GM12878 (cell line): Measurements from ENCODE around the gene UNC45A. TPM values are rescaled to one million over a fixed set of nuclear protein-coding genes. Genes with fewer than 3 reads are reported as not detected.

Experiments used
- ATAC-seq: fragments of 200-7000 bp; cut with Tn5 transposase; 3 replicates; pipeline ENCODE4 v1.9.1; 2020; ENCODE audit warnings: mild to moderate bottlenecking, moderate library complexity
- BruUV-seq: library from RNA; stranded (reverse); fragments of 400-500 nt; replicated peaks from 2 replicates; lab custom pipeline; 2021; lab: Mats Ljungman, UMichigan
- CTCF ChIA-PET: fragments of 300-600 bp; sonication (Branson Sonifier 250); formaldehyde crosslinking; extraction: SDS; loops from one replicate; lab custom pipeline; 2021; ENCODE audit warnings: inconsistent platforms; lab: Yijun Ruan, JAX
- POLR2A ChIA-PET: fragments of 350-600 bp; formaldehyde crosslinking; extraction: SDS; loops from one replicate; lab custom pipeline; 2021; ENCODE audit warnings: inconsistent platforms; lab: Charles Lee
- RAD21 ChIA-PET: fragments of 300-600 bp; sonication (Branson Sonifier 250); formaldehyde crosslinking; loops from one replicate; lab custom pipeline; 2023; ENCODE audit warnings: antibody characterized with exemption; ENCODE audit not compliant: unreplicated experiment; lab: Charles Lee
- SMC1A ChIA-PET: fragments of 300-600 bp; sonication (Branson Sonifier 250); formaldehyde crosslinking; loops from one replicate; lab custom pipeline; 2023; ENCODE audit not compliant: unreplicated experiment, uncharacterized antibody; lab: Charles Lee
- DNase-seq: peaks from one replicate; pipeline ENCODE4 v3.0.0-alpha.2; 2011; ENCODE audit warnings: low read depth, low spot score
- FAIRE-seq: peaks from 3 replicates; lab custom pipeline; 2011; peaks lifted over from hg19 to GRCh38; lab: Jason Lieb, UNC
- H2AFZ ChIP-seq: 2 replicates; pipeline ENCODE4 v1.6.0; 2011; ENCODE audit warnings: low read depth, low read length, control low read depth; ENCODE audit not compliant: control insufficient read depth
- H3K27ac ChIP-seq: 2 replicates; pipeline ENCODE4 v1.5.1; 2011; ENCODE audit warnings: control low read depth; ENCODE audit not compliant: control insufficient read depth, insufficient read depth
- H3K27me3 ChIP-seq, 2 experiments: replicated peaks in 1 of 2; 2 replicates each; pipeline versions ENCODE4 v1.6.0 to v1.6.1; 2011; ENCODE audit warnings: low read length in 1 of 2; ENCODE audit not compliant: control insufficient read depth in 2 of 2, insufficient read depth in 2 of 2
- H3K36me3 ChIP-seq, 2 experiments: 2 replicates each; pipeline ENCODE4 v1.5.1; 2011; ENCODE audit warnings: low read length in 1 of 2; ENCODE audit not compliant: control insufficient read depth in 2 of 2, insufficient read depth in 2 of 2
- H3K4me1 ChIP-seq: 2 replicates; pipeline ENCODE4 v1.6.1; 2011; ENCODE audit warnings: mild to moderate bottlenecking, low read length, moderate library complexity, mixed read lengths; ENCODE audit not compliant: control insufficient read depth, insufficient read depth
- H3K4me2 ChIP-seq: 2 replicates; pipeline ENCODE4 v1.6.0; 2011; ENCODE audit warnings: control low read depth; ENCODE audit not compliant: control insufficient read depth, insufficient read depth
- H3K4me3 ChIP-seq: fragments of 200-600 bp; sonication (generic); 2 replicates; pipeline ENCODE4 v1.5.1; 2016
- H3K79me2 ChIP-seq: 2 replicates; pipeline ENCODE4 v1.6.0; 2011; ENCODE audit warnings: low read length; ENCODE audit not compliant: control insufficient read depth, insufficient read depth
- H3K9ac ChIP-seq: 2 replicates; pipeline ENCODE4 v1.8.0; 2011; ENCODE audit warnings: low read length, control low read depth, mixed read lengths; ENCODE audit not compliant: control insufficient read depth, insufficient read depth
- H3K9me3 ChIP-seq: replicated peaks from 3 replicates; pipeline ENCODE4 v1.5.1; 2011; ENCODE audit warnings: mild to moderate bottlenecking, low read length; ENCODE audit not compliant: control insufficient read depth, insufficient read depth
- H4K20me1 ChIP-seq: 2 replicates; pipeline ENCODE4 v1.6.0; 2011; ENCODE audit not compliant: control insufficient read depth, insufficient read depth
- CBX3 ChIP-seq: fragments of 200-600 bp; sonication (generic); IDR thresholded peaks from 2 replicates; pipeline ENCODE4 v1.6.1; 2016; ENCODE audit warnings: low read depth, borderline replicate concordance
- CTCF ChIP-seq, 3 experiments: IDR thresholded peaks in 2 of 3; conservative IDR thresholded peaks in 1 of 3; 2 replicates each; pipeline ENCODE4 v1.5.1; 2011; ENCODE audit warnings: low read depth in 3 of 3, low read length in 3 of 3, mild to moderate bottlenecking in 3 of 3, control low read depth in 2 of 3, moderate library complexity in 2 of 3, inconsistent platforms in 1 of 3, mixed read lengths in 1 of 3; ENCODE audit not compliant: control insufficient read depth in 2 of 3, insufficient read depth in 1 of 3; ENCODE audit errors: extremely low read depth in 1 of 3
- GABPA ChIP-seq: IDR thresholded peaks from 2 replicates; pipeline ENCODE4 v1.6.1; 2014; ENCODE audit warnings: antibody characterized with exemption, low read depth, mild to moderate bottlenecking, inconsistent platforms
- IKZF1 ChIP-seq: fragments of 450-650 bp; conservative IDR thresholded peaks from 2 replicates; pipeline ENCODE4 v1.6.1; 2017; ENCODE audit warnings: antibody characterized with exemption, mild to moderate bottlenecking
- MYB ChIP-seq: fragments of 150-350 bp; IDR thresholded peaks from 2 replicates; pipeline ENCODE4 v1.6.1; 2014; ENCODE audit warnings: mild to moderate bottlenecking, low read depth, low read length, borderline replicate concordance
- SMAD5 ChIP-seq: IDR thresholded peaks from 2 replicates; pipeline ENCODE4 v1.6.1; 2016; ENCODE audit warnings: antibody characterized with exemption, low read depth
- ZNF592 ChIP-seq: fragments of 450-650 bp; IDR thresholded peaks from 2 replicates; pipeline ENCODE4 v1.6.1; 2017; ENCODE audit warnings: mild to moderate bottlenecking, moderate library complexity
- WGBS: methylation state at CpG from one replicate; pipeline ENCODE4 v1.1.6; 2016; ENCODE audit warnings: low lambda C conversion rate; ENCODE audit not compliant: insufficient replicate concordance, insufficient coverage; ENCODE audit errors: missing lambda C conversion rate; 5-methylcytosine and 5-hydroxymethylcytosine counted together
- in situ Hi-C: fragments of 300-500 bp; cut with MboI; formaldehyde crosslinking; loops from 9 replicates; pipeline ENCODE4 v1.14.3; 2018; ENCODE audit warnings: mixed read lengths
- intact Hi-C: fragments of 100-400 bp; cut with micrococcal nuclease; formaldehyde crosslinking; loops from one replicate; pipeline ENCODE4 v1.14.2; 2022; ENCODE audit not compliant: unreplicated experiment
- polyA plus RNA-seq, 11 experiments: library from polyadenylated mRNA; depleted of rRNA in 4 of 11; unstranded in 6 of 11; stranded (reverse) in 5 of 11; fragments of >200 nt; fragmentation: Nextera tagmentation in 4 of 11; fragmentation: Illumina TruSeq in 1 of 11; extraction: Ambion mirVana in 4 of 11; extraction: Trizol in 1 of 11; gene quantifications; 1 replicate in 1 of 11; 2 replicates in 10 of 11; pipeline versions ENCODE4 v1.2.1 to v1.2.3, GENCODE V29; 2011 to 2016; ENCODE audit warnings: inconsistent platforms in 2 of 11, missing spikeins in 2 of 11, low read depth in 1 of 11
- total RNA-seq, 4 experiments: library from RNA; depleted of rRNA in 3 of 4; stranded (reverse); fragments of >200 nt in 3 of 4; fragmentation: Illumina TruSeq in 1 of 4; extraction: Trizol in 1 of 4; gene quantifications; 2 replicates each; pipeline versions ENCODE4 v1.2.1 to v1.2.3, GENCODE V29; 2013 to 2021

Gene UNC45A
- total and polyA plus RNA-seq, 10 of the 15 experiments (the other 5 are each of a cell fraction or from before 2014, with no cell fraction given): 10.3 to 57.8 (median 40.5) TPM

DNA sequence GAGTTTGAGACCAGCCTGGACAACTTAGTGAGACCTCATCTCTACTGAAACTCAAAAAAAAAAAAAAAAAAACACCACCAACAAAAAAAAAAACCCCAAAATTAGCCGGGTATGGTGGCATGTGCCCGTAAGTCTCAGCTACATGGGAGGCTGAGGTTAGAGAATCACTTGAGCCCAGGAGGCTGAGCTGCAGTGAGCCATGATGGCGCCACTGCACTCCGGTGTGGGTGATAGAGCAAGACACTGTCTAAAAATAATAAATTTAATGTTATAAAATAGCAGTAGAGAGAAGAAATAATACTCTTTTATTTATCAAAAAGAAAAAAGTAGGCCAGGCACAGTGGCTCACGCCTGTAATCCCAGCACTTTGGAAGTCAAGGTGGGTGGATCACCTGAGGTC is 37.0 kb downstream of the UNC45A start (continued):
- TF ChIP-seq ZNF592 (no peak), IKZF1 (no peak), CTCF (IDR thresholded peaks at IDR 0.05 in 2 of 3, conservative IDR thresholded peaks at IDR 0.05 in 1 of 3; ENCODE audit: control insufficient read depth in 2 of 3, extremely low read depth in 1 of 3, insufficient read depth in 1 of 3, low read depth in 3 of 3, low read length in 3 of 3) (no peak)

DNA sequence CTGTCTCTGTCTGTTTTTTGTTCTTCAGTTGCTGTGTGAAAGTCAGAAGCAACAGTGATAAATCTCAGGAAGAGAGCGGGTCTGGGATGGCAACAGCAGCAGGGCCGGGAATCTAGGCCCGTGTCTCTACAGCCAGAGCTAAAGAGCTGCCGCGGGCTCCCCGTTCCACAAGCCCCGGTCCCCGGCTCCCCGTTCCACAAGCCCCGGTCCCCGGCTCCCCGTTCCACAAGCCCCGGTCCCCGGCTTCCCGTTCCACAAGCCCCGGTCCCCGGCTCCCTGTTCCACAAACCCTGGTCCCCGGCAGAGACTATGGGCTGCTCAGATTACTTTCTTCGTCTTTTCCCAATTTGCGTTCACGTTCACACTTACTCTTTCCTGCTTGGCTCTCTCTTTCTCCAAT is 39.1 kb downstream of the UNC45A start:
- BruUV-seq: no TSS peak

More for the DNA sequence above, 39.1 kb downstream of the UNC45A start:
- Histone ChIP-seq H3K4me1 (no peaks in the 10 kb centered on the region), H2AFZ (no peak overlapping the region), H3K4me3 (no peak overlapping the region), H3K9me3 (no peaks in the 10 kb centered on the region), H3K9ac (no peak overlapping the region), H3K79me2 (no peaks in the 10 kb centered on the region), H3K27ac (no peak overlapping the region), H3K36me3 (peaks cover 27 to 51% of the 10 kb centered on the region in 2 experiments), H3K4me2 (no peak overlapping the region), H4K20me1 (no peaks in the 10 kb centered on the region), H3K27me3 (no peaks in the 10 kb centered on the region)
- intact Hi-C loops: no loop called here
- DNase-seq: no peak
- ChIA-PET POLR2A (no interaction called here), RAD21 (no interaction called here), CTCF (no interaction called here), SMC1A (no interaction called here)
- no peak for FAIRE-seq
- in situ Hi-C loops: loop anchor here (25.0 kb wide), 1 partner anchor 1387 kb away; the partner anchor contains the start of gene TICRR
- 100% methylated on average over 9 of the region's 21 CpGs for WGBS
- ATAC-seq: no peak
- TF ChIP-seq CBX3: no peak
- TF ChIP-seq GABPA: no peak
- TF ChIP-seq MYB: no peak
- TF ChIP-seq SMAD5: no peak
